OCI-LY7 (cell line): ENCODE measurements around the gene NDUFV2.

Experiments used
- CTCF ChIP-seq: fragments of 200-600 bp; sonication (generic); conservative IDR thresholded peaks from 2 replicates; pipeline ENCODE4 v1.5.1; 2014; ENCODE audit warnings: mild to moderate bottlenecking, antibody characterized with exemption, low read length, moderate library complexity, mixed read lengths
- EZH2phosphoT487 ChIP-seq: fragments of 200-600 bp; sonication (generic); IDR thresholded peaks from 2 replicates; pipeline ENCODE4 v1.6.1; 2018; ENCODE audit warnings: low read depth, borderline replicate concordance, mild to moderate bottlenecking, mixed run types, antibody characterized with exemption, low read length, moderate library complexity, mixed read lengths

GRCh38 chr18:9140984-9141383, 38.5 kb downstream of the NDUFV2 start:
- no peak for TF ChIP-seq CTCF
- no peak for TF ChIP-seq EZH2phosphoT487
